NCI-H345 treated with DMSO at 0.1 percent for 48 hours (cell line): ENCODE results near the gene DRD2.
A peak's percentile ranks its signal among the peaks of the same experiment; 100 is the strongest.

ENCODE experiments used
- DNase-seq: peaks from one replicate; lab custom pipeline; 2025; ENCODE audit not compliant: unreplicated experiment; lab: John Stamatoyannopoulos, UW

DRD2 gene

GRCh38 chr11:113405724-113406478 lies 69.3 kb downstream of the DRD2 start:
- DNase-seq: no peak

DNA sequence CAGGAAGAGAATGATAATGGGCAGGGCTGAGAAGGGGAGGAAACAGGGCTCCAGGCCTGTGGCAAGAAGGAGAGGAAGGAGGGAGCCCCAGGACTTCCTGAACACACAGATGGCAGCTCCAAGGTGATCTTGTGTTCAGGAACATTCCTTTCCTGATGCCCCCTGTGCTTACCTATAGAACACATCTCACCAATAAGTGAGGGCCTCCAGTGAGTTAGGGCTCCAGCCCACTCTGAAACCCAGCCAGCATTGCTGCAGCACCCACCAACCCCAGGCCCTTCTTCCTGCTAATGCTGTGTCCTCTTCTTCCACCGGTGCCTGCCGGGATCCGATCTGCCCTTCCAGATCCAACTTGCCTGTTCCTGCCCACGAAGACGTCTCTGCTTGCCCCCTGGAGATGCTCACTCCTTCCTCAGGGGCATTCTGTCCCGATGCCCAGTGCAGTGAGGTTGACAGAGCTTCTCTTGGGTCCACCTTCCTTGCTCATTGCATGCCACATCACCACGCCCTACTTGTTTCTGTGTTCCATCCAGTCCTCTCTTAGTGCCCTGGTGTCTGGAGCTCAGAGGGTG lies 70.3 kb downstream of the DRD2 start:
- DNase-seq: no peak

DNA sequence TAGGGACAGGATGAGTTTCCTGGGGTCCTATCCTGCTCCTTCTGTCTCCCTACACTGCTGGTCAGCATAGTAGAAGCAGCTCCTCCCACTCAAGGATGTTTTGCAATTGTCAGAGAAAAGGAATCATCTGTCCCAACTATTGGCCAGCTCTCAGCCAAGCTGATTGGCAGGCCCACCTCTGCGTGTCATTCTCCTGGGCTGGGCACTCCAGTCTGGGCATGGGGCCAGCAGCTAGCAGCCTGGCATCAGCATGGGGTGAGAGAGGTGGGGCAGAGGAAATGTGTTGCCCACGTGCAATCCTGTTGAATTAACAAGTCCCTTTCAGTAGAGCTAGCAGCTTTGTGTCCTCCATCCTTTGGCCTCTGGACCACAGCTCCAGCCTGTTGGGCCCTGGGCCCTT lies 73.5 kb downstream of the DRD2 start:
- DNase-seq: peak; percentile 89

- no peak for DNase-seq
Measured at GRCh38 chr11:113400631-113401230, 74.5 kb downstream of the DRD2 start.

DNA sequence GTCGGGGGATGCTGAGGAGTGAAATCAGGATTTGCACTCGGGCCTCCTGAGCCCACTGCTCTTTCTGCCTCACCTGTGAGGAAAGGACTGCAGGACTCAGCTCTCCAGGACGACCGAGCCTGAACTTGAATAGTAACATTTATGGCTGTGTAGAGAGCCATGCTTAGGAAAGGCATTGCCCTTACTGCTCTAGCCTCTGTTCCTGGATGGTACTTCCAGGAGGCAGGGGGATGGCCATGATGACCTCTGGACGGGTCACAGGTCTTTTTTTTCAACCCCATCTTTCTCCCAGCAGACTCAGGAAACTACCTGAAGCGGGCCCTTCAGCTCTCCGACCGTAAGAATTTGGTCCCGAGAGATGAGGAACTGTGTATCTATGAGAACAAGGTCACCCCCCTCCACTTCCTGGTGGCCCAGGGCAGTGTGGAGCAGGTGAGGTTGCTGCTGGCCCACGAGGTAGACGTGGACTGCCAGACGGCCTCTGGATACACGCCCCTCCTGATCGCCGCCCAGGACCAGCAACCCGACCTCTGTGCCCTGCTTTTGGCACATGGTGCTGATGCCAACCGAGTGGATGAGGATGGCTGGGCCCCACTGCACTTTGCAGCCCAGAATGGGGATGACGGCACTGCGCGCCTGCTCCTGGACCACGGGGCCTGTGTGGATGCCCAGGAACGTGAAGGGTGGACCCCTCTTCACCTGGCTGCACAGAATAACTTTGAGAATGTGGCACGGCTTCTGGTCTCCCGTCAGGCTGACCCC lies 76.3 kb downstream of the DRD2 start:
- no peak for DNase-seq

DNA sequence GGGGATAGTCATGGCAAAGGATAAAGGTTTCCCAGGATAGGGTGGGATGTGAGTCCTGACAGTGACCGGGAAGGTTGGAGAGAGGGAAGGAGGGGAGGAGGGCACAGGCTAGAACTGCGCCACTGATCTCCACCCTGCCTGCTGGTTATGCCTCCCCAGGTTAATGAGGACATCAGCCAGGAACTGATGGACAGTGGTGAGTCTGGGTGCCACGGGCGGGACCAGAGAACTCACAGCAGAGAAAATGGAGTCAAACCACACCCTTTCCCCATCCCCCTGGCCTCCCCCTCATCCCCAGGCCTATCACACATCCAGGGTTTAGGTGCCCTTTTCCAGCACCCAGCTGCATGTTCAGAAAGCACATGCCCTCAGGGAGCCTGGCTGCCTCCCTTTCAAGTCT lies 77.4 kb downstream of the DRD2 start:
- no peak for DNase-seq

DNA sequence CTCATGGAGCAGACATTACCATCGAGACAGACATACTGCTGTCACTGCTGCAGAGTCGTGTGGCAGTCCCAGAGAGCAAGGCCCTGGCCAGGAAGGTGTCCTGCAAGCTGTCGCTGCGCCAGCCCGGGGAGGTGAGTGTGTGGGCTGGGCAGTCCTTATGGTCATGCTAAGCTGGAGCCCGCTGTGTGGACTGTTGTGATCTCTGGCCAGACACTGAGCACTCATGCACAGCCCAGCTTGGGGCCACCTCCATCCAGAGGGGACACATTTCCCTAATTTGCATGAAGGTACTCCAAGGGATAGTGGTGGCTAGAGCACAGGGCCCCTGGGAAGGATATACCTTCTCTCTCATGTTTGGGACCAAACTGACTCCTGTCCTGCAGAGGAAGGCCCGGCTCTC lies 78.0 kb downstream of the DRD2 start:
- no peak for DNase-seq

DNA sequence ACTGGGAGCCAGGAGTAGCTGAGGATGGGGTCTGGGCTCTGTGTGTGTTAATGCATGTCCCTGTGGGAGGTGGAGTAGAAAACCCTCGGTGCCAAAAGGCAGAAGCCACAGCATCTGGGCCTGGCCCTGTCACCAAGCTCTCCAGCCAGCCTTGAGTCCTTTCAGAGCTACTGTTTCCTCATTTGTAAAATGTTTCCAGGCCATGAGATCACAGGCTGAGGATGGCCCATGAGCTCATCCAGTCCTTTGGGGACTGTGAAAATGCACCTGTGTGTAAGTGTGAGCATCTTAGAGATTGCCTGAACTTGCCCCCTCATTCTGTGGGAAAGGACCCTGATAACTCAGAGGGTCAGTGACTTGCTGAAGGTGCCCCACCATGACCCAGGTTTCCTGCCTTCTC lies 78.5 kb downstream of the DRD2 start:
- DNase-seq: no peak

DNA sequence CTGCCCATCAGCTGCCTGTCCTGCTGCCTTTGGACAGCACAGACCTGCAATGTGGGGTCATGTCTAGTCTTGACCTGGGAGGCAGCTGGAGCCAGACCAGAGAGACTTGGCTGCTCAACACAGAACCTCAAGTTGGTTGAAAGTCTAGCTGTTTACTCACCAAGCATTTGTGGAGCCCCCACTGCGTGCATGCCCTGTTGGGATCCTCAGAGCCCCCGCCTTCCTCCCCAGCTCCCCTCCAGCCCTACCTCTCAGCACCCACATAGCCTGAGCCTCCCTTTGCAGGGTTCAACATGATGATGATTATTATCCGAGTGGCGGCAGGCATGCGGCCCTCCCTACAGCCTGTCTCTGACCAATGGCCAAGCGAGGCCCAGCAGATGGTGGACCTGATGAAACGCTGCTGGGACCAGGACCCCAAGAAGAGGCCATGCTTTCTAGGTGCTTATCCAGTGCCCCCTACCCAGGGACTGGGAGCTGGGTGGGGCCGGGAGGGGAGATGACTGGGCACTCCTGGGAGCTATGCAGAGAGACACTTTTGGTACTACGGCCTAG lies 79.3 kb downstream of the DRD2 start:
- no peak for DNase-seq

- DNase-seq: no peak
Measured at GRCh38 chr11:113394919-113395318, 80.3 kb downstream of the DRD2 start.

GRCh38 chr11:113393501-113393985 lies 81.7 kb downstream of the DRD2 start:
- no peak for DNase-seq

DNA sequence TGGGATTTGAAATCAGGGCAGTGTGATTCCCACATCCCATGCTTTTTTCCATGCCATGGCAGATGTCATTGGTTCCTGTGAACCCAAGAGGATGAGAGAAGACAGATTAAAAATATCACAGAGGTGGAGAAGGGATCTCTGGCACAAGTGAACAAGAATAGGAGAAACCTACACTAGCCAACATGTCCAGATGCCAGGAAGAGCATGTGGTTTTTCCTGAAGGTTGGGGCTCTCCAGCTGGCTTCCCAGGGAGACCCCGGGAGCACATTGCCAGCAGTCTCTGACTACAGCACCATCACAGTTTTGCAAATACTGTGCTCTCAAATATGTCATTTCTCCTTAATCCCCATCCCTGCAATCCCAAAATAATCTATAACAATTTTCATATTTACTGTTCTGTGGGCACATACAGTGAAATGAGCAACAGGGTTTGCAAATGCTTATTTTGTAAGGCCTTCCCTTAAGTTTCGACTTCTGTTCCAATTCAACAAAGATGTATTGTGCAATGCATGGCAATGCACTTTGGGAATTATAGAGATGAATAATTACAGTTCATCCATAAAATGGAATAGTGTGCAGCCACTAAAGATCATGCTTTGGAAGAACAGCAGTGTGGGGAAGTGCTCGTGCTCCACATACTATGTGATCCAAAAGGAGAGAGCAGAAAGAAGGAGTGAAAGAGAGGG lies 82.8 kb downstream of the DRD2 start:
- no peak for DNase-seq

DNA sequence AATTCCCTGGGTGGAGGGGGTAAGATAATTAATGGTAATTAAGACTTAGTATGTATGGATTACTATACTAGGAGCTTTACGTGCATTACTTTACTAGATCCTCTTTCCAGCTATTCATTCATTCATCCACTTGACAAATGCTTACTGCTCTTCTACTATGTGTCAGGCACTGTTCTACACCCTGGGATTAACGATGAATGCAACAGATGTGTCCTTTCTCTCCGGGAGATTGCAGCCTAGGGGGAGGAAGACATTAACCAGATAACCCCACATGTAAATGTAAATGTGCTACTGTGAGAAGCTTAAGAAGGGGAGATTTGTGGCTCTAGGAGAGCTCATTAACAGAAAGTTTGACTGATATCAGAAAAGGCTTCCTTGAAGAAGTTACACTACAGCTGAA lies 85.9 kb downstream of the DRD2 start:
- DNase-seq: no peak

GRCh38 chr11:113387605-113388211 lies 87.5 kb downstream of the DRD2 start, which contains the start of gene ANKK1:
TSS of gene ANKK1 (plus strand) at chr11:113387779. CDS start at chr11:113387885, 106 bp downstream.
- DNase-seq: no peak

DNA sequence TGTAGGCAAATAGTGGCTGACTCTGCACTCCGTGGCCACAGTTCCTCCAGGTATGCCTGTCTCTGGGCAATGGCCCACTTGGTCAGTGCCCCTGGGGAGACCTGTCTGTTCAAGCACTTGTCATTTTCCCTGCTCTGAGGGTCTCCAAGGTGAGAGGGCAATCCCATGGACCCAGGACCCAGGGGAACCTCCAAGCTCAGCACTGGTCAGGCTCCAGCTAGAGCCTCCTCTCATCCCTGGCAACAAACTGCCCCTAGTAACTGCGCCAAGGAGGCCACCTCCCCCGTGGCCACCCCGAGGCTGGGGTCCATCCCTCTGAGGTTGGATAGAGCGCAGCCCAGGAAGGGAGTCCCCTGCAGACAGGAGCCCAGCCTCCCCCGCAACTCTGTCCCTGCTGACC lies 88.3 kb downstream of the DRD2 start:
- no peak for DNase-seq

DNA sequence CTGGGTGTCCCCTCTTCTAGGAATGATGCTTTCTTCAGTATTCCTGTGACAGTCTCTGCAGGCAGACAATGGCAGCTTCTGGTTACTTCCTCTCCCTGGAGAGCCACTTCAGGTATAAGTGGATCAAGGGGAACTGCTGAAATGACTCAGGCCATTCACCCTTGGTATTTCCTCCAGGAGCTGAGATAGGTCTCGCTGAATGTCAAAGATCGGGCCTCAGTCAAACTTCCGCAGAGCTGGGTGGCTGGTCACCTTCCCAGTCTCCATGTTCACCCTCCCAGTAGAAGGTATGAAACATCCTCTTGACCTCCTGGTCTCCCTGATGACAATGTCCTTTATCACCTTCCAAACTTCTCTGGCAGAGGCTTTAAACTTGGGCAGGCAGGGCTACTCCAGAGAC lies 89.4 kb downstream of the DRD2 start:
- no peak for DNase-seq

DNA sequence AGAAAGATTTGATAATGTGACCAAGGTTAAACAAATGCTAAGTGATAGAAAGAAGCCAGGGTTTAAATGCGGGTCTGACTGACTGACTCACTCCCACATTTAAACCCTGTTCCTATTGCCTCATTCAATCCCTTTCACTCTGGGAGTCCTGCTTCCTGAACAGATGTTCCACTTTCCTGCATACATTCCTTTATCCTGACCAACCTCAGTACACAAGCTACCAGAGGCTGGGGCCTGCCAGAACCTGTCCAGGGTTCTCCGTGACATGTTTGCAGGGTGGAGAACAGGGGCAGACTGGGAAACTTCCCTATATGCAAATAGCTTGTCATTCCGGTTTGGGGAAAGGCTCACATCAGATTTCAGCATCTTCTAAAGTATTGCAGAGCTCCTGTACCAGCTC lies 90.6 kb downstream of the DRD2 start:
- DNase-seq: no peak

DNA sequence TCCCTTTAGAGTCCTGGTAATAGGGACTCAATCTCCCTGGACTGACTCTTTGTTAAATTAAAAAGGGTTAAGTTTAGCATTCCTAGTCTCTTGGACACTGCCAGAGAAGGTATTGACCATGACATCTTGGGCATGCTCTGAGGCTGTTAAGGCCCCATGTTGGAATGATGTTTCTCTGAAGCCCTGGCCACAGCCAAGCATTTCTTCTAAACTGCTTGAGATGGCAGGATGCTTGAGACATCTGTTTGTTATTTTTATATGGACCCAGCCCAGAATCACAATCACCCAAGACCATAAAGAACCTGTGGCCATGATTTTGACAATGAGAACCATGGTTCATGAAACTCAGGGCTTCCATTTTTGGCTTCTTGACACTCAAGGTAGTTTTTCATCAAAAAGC lies 93.1 kb downstream of the DRD2 start:
- DNase-seq: no peak

GRCh38 chr11:113378692-113379091 lies 96.5 kb downstream of the DRD2 start:
- DNase-seq: no peak

DNA sequence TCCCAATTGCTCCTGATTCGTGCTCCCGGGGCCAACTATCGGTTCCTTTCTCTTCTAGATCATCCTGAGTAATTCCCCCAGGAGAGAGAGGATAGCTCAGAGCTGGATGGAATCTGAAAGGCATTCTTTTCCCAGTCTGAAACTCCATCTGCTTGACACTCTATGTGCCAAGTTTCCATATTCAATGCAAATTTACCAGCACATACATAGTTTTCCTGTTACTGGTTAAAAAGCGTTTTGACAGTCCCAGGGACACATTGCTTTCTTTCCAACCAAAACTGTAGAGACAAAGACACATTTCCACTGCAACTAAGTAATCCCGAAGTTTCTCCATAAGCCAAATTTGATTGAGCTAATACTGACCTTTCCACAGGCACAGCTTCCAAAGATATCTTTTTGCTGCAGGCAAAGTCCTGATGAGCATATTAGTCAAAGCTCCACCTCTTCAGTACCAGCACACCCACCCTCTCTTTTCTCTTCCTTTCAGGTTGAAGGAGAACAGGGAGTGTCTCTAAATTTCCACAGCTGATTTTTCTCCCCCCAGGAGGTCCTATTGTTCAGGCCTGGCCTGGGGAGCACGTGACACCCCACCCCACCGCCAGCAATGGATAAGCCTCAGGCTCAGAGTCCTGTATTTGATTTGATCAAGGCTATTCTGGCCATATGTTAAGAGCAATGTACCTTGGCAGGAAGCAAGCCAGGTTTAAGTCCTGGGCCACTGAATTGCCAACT lies 97.4 kb downstream of the DRD2 start:
- peak; percentile 5 for DNase-seq
